GM12872 (cell line): Measurements from ENCODE around the gene CNOT6.

Source experiments
- CTCF ChIP-seq: IDR thresholded peaks from 3 replicates; pipeline ENCODE4 v1.5.1; 2011; ENCODE audit warnings: low read depth, mild to moderate bottlenecking, low read length, moderate library complexity; ENCODE audit not compliant: insufficient read depth

CNOT6 gene

GRCh38 chr5:180605554-180606214, 111.5 kb downstream of the CNOT6 start:
- TF ChIP-seq CTCF, result peak; percentile 96

GRCh38 chr5:180606215-180606785, 112.1 kb downstream of the CNOT6 start:
- TF ChIP-seq CTCF, result no peak

- TF ChIP-seq CTCF, result no peak
Observed at GRCh38 chr5:180607861-180608571, 113.8 kb downstream of the CNOT6 start.

GRCh38 chr5:180608572-180609310, 114.6 kb downstream of the CNOT6 start:
- no peak for TF ChIP-seq CTCF

GRCh38 chr5:180609386-180609785, 115.2 kb downstream of the CNOT6 start:
- no peak for TF ChIP-seq CTCF

- TF ChIP-seq CTCF, result no peak
Observed at GRCh38 chr5:180609817-180610550, 115.8 kb downstream of the CNOT6 start.
